ENCODE measurements around the gene PLD3. TPM values are rescaled to one million over a fixed set of nuclear protein-coding genes. Genes with fewer than 3 reads are reported as not detected.

PLD3 gene
- total RNA-seq, 2 donors from 2014 or later, result 155 to 162 TPM

- ATAC-seq, result no peak
- intact Hi-C loops (cut with DNase I), result no loop called here
- no peak for TF ChIP-seq POLR2A (IDR thresholded peaks at IDR 0.05)
- TF ChIP-seq, protein P1, sequence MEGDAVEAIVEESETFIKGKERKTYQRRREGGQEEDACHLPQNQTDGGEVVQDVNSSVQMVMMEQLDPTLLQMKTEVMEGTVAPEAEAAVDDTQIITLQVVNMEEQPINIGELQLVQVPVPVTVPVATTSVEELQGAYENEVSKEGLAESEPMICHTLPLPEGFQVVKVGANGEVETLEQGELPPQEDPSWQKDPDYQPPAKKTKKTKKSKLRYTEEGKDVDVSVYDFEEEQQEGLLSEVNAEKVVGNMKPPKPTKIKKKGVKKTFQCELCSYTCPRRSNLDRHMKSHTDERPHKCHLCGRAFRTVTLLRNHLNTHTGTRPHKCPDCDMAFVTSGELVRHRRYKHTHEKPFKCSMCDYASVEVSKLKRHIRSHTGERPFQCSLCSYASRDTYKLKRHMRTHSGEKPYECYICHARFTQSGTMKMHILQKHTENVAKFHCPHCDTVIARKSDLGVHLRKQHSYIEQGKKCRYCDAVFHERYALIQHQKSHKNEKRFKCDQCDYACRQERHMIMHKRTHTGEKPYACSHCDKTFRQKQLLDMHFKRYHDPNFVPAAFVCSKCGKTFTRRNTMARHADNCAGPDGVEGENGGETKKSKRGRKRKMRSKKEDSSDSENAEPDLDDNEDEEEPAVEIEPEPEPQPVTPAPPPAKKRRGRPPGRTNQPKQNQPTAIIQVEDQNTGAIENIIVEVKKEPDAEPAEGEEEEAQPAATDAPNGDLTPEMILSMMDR (IDR thresholded peaks at IDR 0.05), result no peak
These were observed 32.8 kb downstream of the PLD3 start for GRCh38 chr19:40381321-40381720.

GRCh38 chr19:40383668-40384248 lies 35.3 kb downstream of the PLD3 start:
- no peak for TF ChIP-seq POLR2A (IDR thresholded peaks at IDR 0.05)
- TF ChIP-seq, protein P1 (IDR thresholded peaks at IDR 0.05), result no peak
- no peak overlapping the region for H3K4me3 ChIP-seq
- no peak overlapping the region for H3K27ac ChIP-seq
- WGBS, 2 donors, result 77 to 82% methylated on average over 26 to 28 of the region's 28 CpGs
- DNase-seq, result no peak
- H3K36me3 ChIP-seq (replicated peaks in 1 of 2; ENCODE audit: insufficient read depth in 1 of 2, low read depth in 2 of 2), result peaks cover 0 to 1% of the 10 kb centered on the region in 2 donors
- no peaks in the 10 kb centered on the region for H3K4me1 ChIP-seq
- no peak for ATAC-seq
- intact Hi-C loops (cut with DNase I), result no loop called here
- H3K27me3 ChIP-seq, result no peaks in the 10 kb centered on the region
- H3K9me3 ChIP-seq, result no peaks in the 10 kb centered on the region

More at GRCh38 chr19:40381321-40381720, 32.8 kb downstream of the PLD3 start:
- Histone ChIP-seq H3K4me3 (no peak overlapping the region), H3K36me3 (replicated peaks in 1 of 2; ENCODE audit: insufficient read depth in 1 of 2, low read depth in 2 of 2) (peaks cover 0 to 5% of the 10 kb centered on the region in 2 donors), H3K4me1 (no peaks in the 10 kb centered on the region), H3K9me3 (no peaks in the 10 kb centered on the region), H3K27ac (no peak overlapping the region), H3K27me3 (no peaks in the 10 kb centered on the region)
- no peak for DNase-seq
- 74 to 100% methylated on average over 1 to 3 of the region's 3 CpGs for WGBS, 2 donors

DNA sequence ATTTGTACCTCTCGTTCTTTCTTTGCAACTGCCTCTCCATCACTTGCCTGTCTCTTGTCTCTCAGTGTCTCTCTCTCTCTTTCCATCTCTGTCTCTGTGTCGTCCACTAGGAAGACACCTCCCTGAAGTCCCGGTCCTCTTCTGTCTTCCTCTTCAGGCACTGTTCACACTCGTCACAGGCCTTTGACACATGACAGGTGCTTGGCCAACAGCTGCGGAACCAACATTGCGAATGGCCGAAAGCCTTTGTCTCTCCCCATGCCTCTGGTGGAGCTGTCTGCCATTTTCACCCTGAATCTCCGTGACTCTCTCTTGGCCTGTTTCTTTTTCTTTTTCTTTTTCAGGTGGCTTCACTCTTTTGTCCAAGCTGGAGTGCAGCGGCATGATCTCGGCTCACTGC lies 38.7 kb downstream of the PLD3 start:
- Histone ChIP-seq H3K4me3 (no peak overlapping the region), H3K4me1 (no peaks in the 10 kb centered on the region), H3K27ac (no peak overlapping the region), H3K36me3 (replicated peaks in 1 of 2; ENCODE audit: insufficient read depth in 1 of 2, low read depth in 2 of 2) (no peaks in the 10 kb centered on the region), H3K9me3 (no peaks in the 10 kb centered on the region), H3K27me3 (no peaks in the 10 kb centered on the region)
- DNase-seq (no peak), ATAC-seq (no peak)
- 91 to 92% methylated on average over 10 of the region's 10 CpGs for whole genome bisulfite sequencing, 2 donors
- TF ChIP-seq, protein P1 (IDR thresholded peaks at IDR 0.05), result no peak
- no peak for TF ChIP-seq POLR2A (IDR thresholded peaks at IDR 0.05)
- intact Hi-C loops (cut with DNase I), result no loop called here

GRCh38 chr19:40388481-40388880 lies 40.0 kb downstream of the PLD3 start:
- Histone ChIP-seq H3K9me3 (no peaks in the 10 kb centered on the region), H3K27me3 (no peaks in the 10 kb centered on the region), H3K36me3 (replicated peaks in 1 of 2; ENCODE audit: insufficient read depth in 1 of 2, low read depth in 2 of 2) (no peaks in the 10 kb centered on the region), H3K27ac (no peak overlapping the region), H3K4me3 (no peak overlapping the region), H3K4me1 (no peaks in the 10 kb centered on the region)
- no peak for TF ChIP-seq POLR2A (IDR thresholded peaks at IDR 0.05)
- TF ChIP-seq, protein P1 (IDR thresholded peaks at IDR 0.05), result no peak
- 60 to 67% methylated on average over 2 to 3 of the region's 3 CpGs for WGBS, 2 donors
- intact Hi-C loops (cut with DNase I), result no loop called here
- ATAC-seq (no peak), DNase-seq (no peak)

Measured in body of pancreas (tissue), 4 donors.